H1 (cell line): ENCODE measurements around the gene TLR9. TPM values are rescaled to one million over a fixed set of nuclear protein-coding genes. Genes with fewer than 3 reads are reported as not detected.

Experiments
- CTCF ChIA-PET: fragments of 300-600 bp; sonication (Branson Sonifier 250); formaldehyde crosslinking; loops from one replicate; lab custom pipeline; 2021; ENCODE audit not compliant: partially characterized antibody; lab: Charles Lee
- POLR2A ChIA-PET: fragments of 300-600 bp; sonication (Branson Sonifier 250); formaldehyde crosslinking; loops from one replicate; lab custom pipeline; 2021; ENCODE audit warnings: inconsistent platforms; ENCODE audit not compliant: partially characterized antibody; lab: Charles Lee
- DNase-seq, 2 experiments: peaks; one replicate each; pipeline versions ENCODE4 v3.0.0 to v3.0.0-alpha.2; 2010 to 2022; ENCODE audit warnings: low spot score in 2 of 2, low read depth in 1 of 2, mixed read lengths in 1 of 2
- FAIRE-seq: peaks from 2 replicates; lab custom pipeline; 2011; peaks lifted over from hg19 to GRCh38; lab: Jason Lieb, UNC
- H2AFZ ChIP-seq: 2 replicates; pipeline ENCODE4 v1.8.1; 2012; ENCODE audit warnings: low read length, inconsistent platforms
- H2AK5ac ChIP-seq: 2 replicates; pipeline ENCODE4 v1.6.1; 2013; ENCODE audit warnings: low read depth, low read length
- H2BK120ac ChIP-seq: replicated peaks from 2 replicates; pipeline ENCODE3; 2013; ENCODE audit warnings: low read depth, low read length, inconsistent platforms
- H2BK12ac ChIP-seq: 2 replicates; pipeline ENCODE4 v1.6.1; 2013; ENCODE audit warnings: low read depth, low read length
- H2BK15ac ChIP-seq: 2 replicates; pipeline ENCODE4 v1.6.1; 2013; ENCODE audit warnings: low read length
- H2BK20ac ChIP-seq: 2 replicates; pipeline ENCODE4 v1.6.1; 2013; ENCODE audit warnings: low read length
- H2BK5ac ChIP-seq: 2 replicates; pipeline ENCODE4 v1.6.1; 2013; ENCODE audit warnings: low read depth, low read length
- H3K14ac ChIP-seq: 2 replicates; pipeline ENCODE4 v1.6.1; 2013; ENCODE audit warnings: inconsistent platforms; ENCODE audit not compliant: insufficient read length
- H3K18ac ChIP-seq: 2 replicates; pipeline ENCODE4 v1.6.1; 2013; ENCODE audit warnings: low read length; ENCODE audit errors: extremely low read depth
- H3K23ac ChIP-seq: 2 replicates; pipeline ENCODE4 v1.6.1; 2013; ENCODE audit warnings: inconsistent platforms; ENCODE audit not compliant: insufficient read length
- H3K23me2 ChIP-seq: 2 replicates; pipeline ENCODE4 v1.6.1; 2013; ENCODE audit warnings: low read depth, low read length
- H3K27ac ChIP-seq: 2 replicates; pipeline ENCODE4 v1.6.1; 2011; ENCODE audit warnings: low read depth, low read length, inconsistent platforms
- H3K27me3 ChIP-seq, 4 experiments: replicated peaks in 1 of 4; 1 replicate in 1 of 4; 2 replicates in 3 of 4; pipeline versions ENCODE4 v1.6.1 to v1.8.1; 2011 to 2013; ENCODE audit warnings: low read length in 3 of 4, mild to moderate bottlenecking in 3 of 4, inconsistent platforms in 2 of 4, mixed read lengths in 2 of 4, moderate library complexity in 1 of 4; ENCODE audit not compliant: control insufficient read depth in 3 of 4, insufficient read depth in 3 of 4; ENCODE audit errors: extremely low read depth in 1 of 4
- H3K36me3 ChIP-seq, 4 experiments: 2 replicates each; pipeline versions ENCODE4 v1.6.1 to v1.8.1; 2011 to 2013; ENCODE audit warnings: mild to moderate bottlenecking in 4 of 4, low read length in 3 of 4, moderate library complexity in 2 of 4, control low read depth in 1 of 4, inconsistent platforms in 1 of 4; ENCODE audit not compliant: insufficient read depth in 4 of 4, control insufficient read depth in 2 of 4
- H3K4ac ChIP-seq: replicated peaks from 2 replicates; pipeline ENCODE3; 2013; ENCODE audit warnings: low read length, low read depth, mixed read lengths, inconsistent platforms; ENCODE audit not compliant: insufficient read length
- H3K4me1 ChIP-seq, 4 experiments: replicated peaks in 1 of 4; 1 replicate in 1 of 4; 2 replicates in 3 of 4; pipeline versions ENCODE4 v1.6.1 to v1.8.1; 2011 to 2013; ENCODE audit warnings: low read length in 3 of 4, inconsistent platforms in 2 of 4, mixed read lengths in 1 of 4; ENCODE audit not compliant: insufficient read depth in 4 of 4, control insufficient read depth in 3 of 4
- H3K4me2 ChIP-seq, 2 experiments: 2 replicates each; pipeline versions ENCODE4 v1.6.1 to v1.8.1; 2011 to 2013; ENCODE audit warnings: low read depth in 2 of 2, low read length in 2 of 2, control low read depth in 1 of 2, inconsistent platforms in 1 of 2, mild to moderate bottlenecking in 1 of 2; ENCODE audit not compliant: insufficient read depth in 1 of 2
- H3K4me3 ChIP-seq, 4 experiments: fragments of 200-600, 300-600 bp in 1 of 4; sonication (generic), shearing (Covaris generic), sonication (Bioruptor Twin) in 1 of 4; 2 replicates each; pipeline versions ENCODE4 v1.5.1 to v1.8.1; 2011 to 2016; ENCODE audit warnings: low read length in 4 of 4, low read depth in 3 of 4, control low read depth in 2 of 4, inconsistent platforms in 2 of 4, mild to moderate bottlenecking in 2 of 4, mixed read lengths in 1 of 4, moderate library complexity in 1 of 4; ENCODE audit not compliant: insufficient read depth in 2 of 4; ENCODE audit errors: extremely low read depth in 1 of 4
- H3K56ac ChIP-seq: replicated peaks from 2 replicates; pipeline ENCODE3; 2013; ENCODE audit warnings: low read depth, mild to moderate bottlenecking, mixed read lengths, low read length, inconsistent platforms; ENCODE audit not compliant: insufficient read length
- H3K79me1 ChIP-seq: 2 replicates; pipeline ENCODE4 v1.6.1; 2013; ENCODE audit warnings: low read depth, low read length, control low read depth
- H3K79me2 ChIP-seq, 2 experiments: 2 replicates each; pipeline versions ENCODE4 v1.6.1 to v1.8.1; 2012 to 2013; ENCODE audit warnings: low read length in 2 of 2, mild to moderate bottlenecking in 2 of 2, inconsistent platforms in 1 of 2; ENCODE audit not compliant: insufficient read depth in 2 of 2, control insufficient read depth in 1 of 2
- H3K9ac ChIP-seq, 4 experiments: replicated peaks in 1 of 4; 1 replicate in 1 of 4; 2 replicates in 3 of 4; pipeline versions ENCODE4 v1.6.1 to v1.8.1; 2011 to 2013; ENCODE audit warnings: low read depth in 3 of 4, low read length in 3 of 4, control low read depth in 2 of 4, mild to moderate bottlenecking in 2 of 4, moderate library complexity in 2 of 4, inconsistent platforms in 1 of 4; ENCODE audit errors: extremely low read depth in 1 of 4
- H3K9me3 ChIP-seq, 2 experiments: 2 replicates each; pipeline versions ENCODE4 v1.6.1 to v1.8.1; 2012 to 2013; ENCODE audit warnings: mild to moderate bottlenecking in 2 of 2, moderate library complexity in 2 of 2, control low read depth in 1 of 2, inconsistent platforms in 1 of 2, low read depth in 1 of 2, low read length in 1 of 2, mixed read lengths in 1 of 2; ENCODE audit not compliant: insufficient read depth in 2 of 2
- H4K20me1 ChIP-seq, 2 experiments: replicated peaks in 1 of 2; 2 replicates each; pipeline versions ENCODE3 to v1.8.1; 2011 to 2013; ENCODE audit warnings: inconsistent platforms in 2 of 2, low read length in 2 of 2, mild to moderate bottlenecking in 1 of 2; ENCODE audit not compliant: insufficient read depth in 2 of 2, control insufficient read depth in 1 of 2
- H4K5ac ChIP-seq: 2 replicates; pipeline ENCODE4 v1.6.1; 2013; ENCODE audit warnings: low read length, low read depth, mixed read lengths, inconsistent platforms; ENCODE audit not compliant: insufficient read length
- H4K8ac ChIP-seq: 2 replicates; pipeline ENCODE4 v1.8.0; 2013; ENCODE audit warnings: mild to moderate bottlenecking, moderate library complexity, low read length, inconsistent platforms; ENCODE audit not compliant: insufficient read depth; ENCODE audit errors: extremely low read depth
- H4K91ac ChIP-seq: replicated peaks from 2 replicates; pipeline ENCODE3; 2013; ENCODE audit warnings: low read length, mixed read lengths, inconsistent platforms; ENCODE audit not compliant: insufficient read length
- ATF2 ChIP-seq: IDR thresholded peaks from 2 replicates; pipeline ENCODE4 v1.6.1; 2012; ENCODE audit warnings: low read length, inconsistent platforms
- EGR1 ChIP-seq: IDR thresholded peaks from 2 replicates; pipeline ENCODE4 v1.6.1; 2011; ENCODE audit warnings: low read depth, low read length, borderline replicate concordance
- EP300 ChIP-seq, 2 experiments: IDR thresholded peaks; 1 replicate in 1 of 2; 2 replicates in 1 of 2; pipeline ENCODE4 v1.6.1; 2011 to 2012; ENCODE audit warnings: low read depth in 2 of 2, low read length in 2 of 2, mild to moderate bottlenecking in 2 of 2, borderline replicate concordance in 1 of 2, inconsistent platforms in 1 of 2, moderate library complexity in 1 of 2
- MAFK ChIP-seq: IDR thresholded peaks from 2 replicates; pipeline ENCODE4 v1.6.1; 2012; ENCODE audit warnings: low read depth, mild to moderate bottlenecking, improper control_type of control experiment, low read length
- PHF8 ChIP-seq: fragments of 200-600 bp; sonication (generic); conservative IDR thresholded peaks from 2 replicates; pipeline ENCODE4 v1.7.1; 2012; ENCODE audit warnings: low read depth, mild to moderate bottlenecking, inconsistent platforms, low read length, moderate library complexity
- POLR2A ChIP-seq, 2 experiments: IDR thresholded peaks; 1 replicate in 1 of 2; 2 replicates in 1 of 2; pipeline ENCODE4 v1.6.1; 2011; ENCODE audit warnings: low read depth in 2 of 2, low read length in 2 of 2, mild to moderate bottlenecking in 2 of 2; ENCODE audit errors: control extremely low read depth in 1 of 2
- RBBP5 ChIP-seq: IDR thresholded peaks from 2 replicates; pipeline ENCODE4 v1.7.1; 2012; ENCODE audit warnings: low read depth, mild to moderate bottlenecking, inconsistent platforms, low read length, moderate library complexity, borderline replicate concordance
- RFX5 ChIP-seq: IDR thresholded peaks from 2 replicates; pipeline ENCODE4 v1.6.1; 2011; ENCODE audit warnings: low read depth, low read length, improper control_type of control experiment, borderline replicate concordance
- SIRT6 ChIP-seq: IDR thresholded peaks from one replicate; pipeline ENCODE4 v1.7.1; 2012; ENCODE audit warnings: low read length, inconsistent platforms
- SRF ChIP-seq: IDR thresholded peaks from 2 replicates; pipeline ENCODE4 v1.6.1; 2011; ENCODE audit warnings: mild to moderate bottlenecking, low read depth, low read length, moderate library complexity
- TAF7 ChIP-seq: optimal IDR thresholded peaks from 2 replicates; pipeline ENCODE3; 2011; ENCODE audit warnings: low read depth, mild to moderate bottlenecking, inconsistent platforms, low read length, moderate library complexity, borderline replicate concordance
- TBP ChIP-seq: IDR thresholded peaks from 2 replicates; pipeline ENCODE4 v1.6.1; 2011; ENCODE audit warnings: low read depth, low read length, improper control_type of control experiment
- WGBS, 2 experiments: shearing (Covaris generic) in 1 of 2; methylation state at CpG; one replicate each; pipeline versions ENCODE4 v1.1.6 to v1.1.7; 2013 to 2015; ENCODE audit warnings: low lambda C conversion rate in 2 of 2, mixed read lengths in 2 of 2, inconsistent platforms in 1 of 2, low coverage in 1 of 2, missing lambda C conversion rate in 1 of 2; ENCODE audit not compliant: insufficient replicate concordance in 2 of 2, insufficient coverage in 1 of 2, insufficient read length in 1 of 2; ENCODE audit errors: extremely low coverage in 1 of 2, missing lambda C conversion rate in 1 of 2; 5-methylcytosine and 5-hydroxymethylcytosine counted together
- polyA plus RNA-seq, 7 experiments: library from polyadenylated mRNA; depleted of rRNA in 3 of 7; stranded (reverse) in 5 of 7; unstranded in 2 of 7; fragments of >200 nt in 5 of 7; fragments of 200-250 nt in 2 of 7; gene quantifications; 1 replicate in 5 of 7; 2 replicates in 1 of 7; 4 replicates in 1 of 7; pipeline versions ENCODE4 v1.2.1 to v1.2.3, GENCODE V29; 2011 to 2013; ENCODE audit warnings: missing spikeins in 2 of 7, mixed read lengths in 2 of 7
- total RNA-seq: library from RNA; stranded (reverse); fragmentation: NEBNext Ultra II Directional; extraction: Animal tissue kit (Norgen Biotek cat#: 25700); gene quantifications from 2 replicates; pipeline ENCODE4 v1.2.1, GENCODE V29; 2021

Gene TLR9
- total and polyA plus RNA-seq, 2 of the 8 experiments (the other 6 are each of a cell fraction or from before 2014, with no cell fraction given), result 0.05 TPM; not detected in 1

- H3K27ac ChIP-seq, result no peak overlapping the region
- peaks cover 0 to 21% (median 0%) of the 10 kb centered on the region in 4 experiments; a peak in 4 of 8 replicates for H3K36me3 ChIP-seq
- no peak overlapping the region for H2BK120ac ChIP-seq
- no peak overlapping the region for H3K14ac ChIP-seq
- H3K18ac ChIP-seq, result no peak overlapping the region
- no peak overlapping the region for H2AK5ac ChIP-seq
- no peaks in the 10 kb centered on the region for H3K79me1 ChIP-seq
- no peaks in the 10 kb centered on the region for H3K79me2 ChIP-seq
- H3K9me3 ChIP-seq, result no peaks in the 10 kb centered on the region
- 97% methylated on average over 10 of the region's 10 CpGs; no CpG with 5 or more reads in 1 of the 2 experiments for WGBS, 2 experiments
- no peak overlapping the region for H2BK15ac ChIP-seq
- H3K4me3 ChIP-seq, result no peak overlapping the region
- ChIA-PET CTCF (interaction anchor here (0.5 to 17.7 kb wide), 15 partner anchors 11 to 143 kb away, joined by 3 to 126 read pairs (median 4); no protein-coding TSS in a partner anchor), POLR2A (interaction anchor here (0.7 to 3.8 kb wide), 11 partner anchors 8 to 109 kb away, joined by 3 to 25 read pairs (median 6); partner anchors contain the start of genes TWF2 and WDR82)
- H3K23me2 ChIP-seq, result peaks cover 10% of the 10 kb centered on the region
- H2AFZ ChIP-seq, result no peak overlapping the region
- H3K56ac ChIP-seq, result no peak overlapping the region
- H3K4ac ChIP-seq, result no peak overlapping the region
- peaks cover 6 to 37% (median 23%) of the 10 kb centered on the region in 4 experiments; a peak in 6 of 7 replicates for H3K27me3 ChIP-seq
- no peak for FAIRE-seq
- no peak overlapping the region for H4K91ac ChIP-seq
- H3K4me2 ChIP-seq, result no peak overlapping the region
- no peak for DNase-seq
- no peak overlapping the region for H2BK12ac ChIP-seq
- no peak overlapping the region for H2BK20ac ChIP-seq
- H3K4me1 ChIP-seq, result peaks cover 0 to 13% (median 10%) of the 10 kb centered on the region in 4 experiments; a peak in 6 of 7 replicates
- no peak overlapping the region for H4K8ac ChIP-seq
- H4K5ac ChIP-seq, result no peak overlapping the region
- peaks cover 5 to 15% of the 10 kb centered on the region in 2 experiments for H4K20me1 ChIP-seq
- no peak overlapping the region for H2BK5ac ChIP-seq
- no peak overlapping the region for H3K23ac ChIP-seq
- H3K9ac ChIP-seq, result no peak overlapping the region
- TF ChIP-seq SRF (no peak), MAFK (no peak), RFX5 (no peak), POLR2A (IDR thresholded peaks at IDR 0.05; ENCODE audit: control extremely low read depth in 1 of 2, low read depth in 2 of 2, low read length in 2 of 2) (no peak), EGR1 (no peak), SIRT6 (no peak), RBBP5 (no peak), TAF7 (no peak), EP300 (IDR thresholded peaks at IDR 0.05; ENCODE audit: borderline replicate concordance in 1 of 2, low read depth in 2 of 2, low read length in 2 of 2) (no peak), ATF2 (no peak), TBP (no peak), PHF8 (no peak)
These were observed 22.7 kb upstream of the TLR9 start for GRCh38 chr3:52248165-52248541.
